Aorta (tissue), 5 donors: ENCODE measurements around the gene HECA. TPM values are rescaled to one million over a fixed set of nuclear protein-coding genes. Genes with fewer than 3 reads are reported as not detected.

Source experiments
- ATAC-seq: fragments of 200-7000 bp; cut with Tn5 transposase; one replicate; pipeline ENCODE4 v1.9.1; 2022; ENCODE audit warnings: moderate library complexity; ENCODE audit not compliant: low FRiP score
- DNase-seq, 2 donors: peaks; one replicate each; pipeline ENCODE4 v3.0.0-alpha.2; 2020
- H3K27ac ChIP-seq, 2 donors: one replicate each; pipeline ENCODE4 v1.5.1; 2013; ENCODE audit warnings: low read length in 2 of 2, mild to moderate bottlenecking in 2 of 2, moderate library complexity in 2 of 2, control low read depth in 1 of 2, inconsistent platforms in 1 of 2, low read depth in 1 of 2
- H3K27me3 ChIP-seq, 2 donors: one replicate each; pipeline ENCODE4 v1.6.1; 2013; ENCODE audit warnings: control low read depth in 1 of 2, low read length in 1 of 2, mild to moderate bottlenecking in 1 of 2, moderate library complexity in 1 of 2; ENCODE audit not compliant: insufficient read depth in 2 of 2, control insufficient read depth in 1 of 2
- H3K36me3 ChIP-seq, 2 donors: one replicate each; pipeline ENCODE4 v1.6.1; 2013; ENCODE audit warnings: control low read depth in 1 of 2, low read length in 1 of 2, mild to moderate bottlenecking in 1 of 2; ENCODE audit not compliant: insufficient read depth in 2 of 2, control insufficient read depth in 1 of 2
- H3K4me1 ChIP-seq, 2 donors: one replicate each; pipeline ENCODE4 v1.6.1; 2013; ENCODE audit warnings: low read length in 2 of 2, control low read depth in 1 of 2, mild to moderate bottlenecking in 1 of 2, moderate library complexity in 1 of 2; ENCODE audit not compliant: insufficient read depth in 2 of 2, control insufficient read depth in 1 of 2
- H3K4me3 ChIP-seq, 2 donors: one replicate each; pipeline ENCODE4 v1.5.1; 2013; ENCODE audit warnings: low read length in 2 of 2, control low read depth in 1 of 2, mild to moderate bottlenecking in 1 of 2
- H3K9me3 ChIP-seq: one replicate; pipeline ENCODE4 v1.6.1; 2013; ENCODE audit warnings: mild to moderate bottlenecking, low read length; ENCODE audit not compliant: control insufficient read depth
- WGBS, 2 donors: extraction: QIAGEN DNeasy Blood & Tissue Kit; methylation state at CpG; one replicate each; pipeline ENCODE4 v1.1.7; 2013; 5-methylcytosine and 5-hydroxymethylcytosine counted together
- intact Hi-C, 2 donors: fragments of 100-400 bp; cut with DNase I; formaldehyde crosslinking; loops; one replicate each; pipeline versions ENCODE4 v1.14.2 to v1.15.0; 2022
- long read RNA-seq, 2 donors: library from polyadenylated mRNA; unstranded; transcript quantifications; one replicate each; pipeline ENCODE4 v2.0.0, GENCODE V29; 2020 to 2021
- polyA plus RNA-seq, 2 donors: library from polyadenylated mRNA; stranded (reverse); fragments of 200-250 nt; gene quantifications; one replicate each; pipeline ENCODE4 v1.2.3, GENCODE V29; 2013
- total RNA-seq, 2 donors: library from RNA; stranded (reverse); fragmentation: NEBNext Ultra II Directional; extraction: Animal tissue kit (Norgen Biotek cat#: 25700); gene quantifications; one replicate each; pipeline ENCODE4 v1.2.1, GENCODE V29; 2021
- donor health status: healthy with polysubstance abuse.
- donor health status: Bipolar disorder and iron deficiency.
- donor health status: DM: no; HTN: no; CAD: no.
- donor health status: DM: no; HTN: no; CAD: no.
- donor health status: DM: yes; HTN: yes; CAD: no.

The HECA gene
- 10 to 100 TPM; 47.4 to 53.2 TPM for total RNA-seq
- 10 to 100 TPM; 12.4 to 28.7 TPM for polyA plus RNA-seq
- long read RNA-seq, donor 1, partial matches to known transcripts, result 4 of 13 reads
- long read RNA-seq, donor 1, other reads (novel, unspliced or antisense), result 9 of 13 reads
- long read RNA-seq, donor 2, full-length matches to known transcripts, result 5 of 24 reads
- long read RNA-seq, donor 2, partial matches to known transcripts, result 12 of 24 reads
- long read RNA-seq, donor 2, other reads (novel, unspliced or antisense), result 7 of 24 reads

GRCh38 chr6:139134817-139135577 lies at the start of gene HECA:
TSS of gene HECA (plus strand) at chr6:139135080. CDS start at chr6:139135397, 317 bp downstream.
- H3K27ac ChIP-seq, result peak within 1 kb of the TSS; percentile 71 to 98
- H3K4me3 ChIP-seq, result peak within 1 kb of the TSS; percentile 96 to 100
- intact Hi-C loops, result loop anchor here (5.0 kb wide), 1 partner anchor 108 kb away; the partner anchor contains the start of gene ABRACL (in 2 of the 2)
- H3K36me3 ChIP-seq, result no peaks in the 10 kb centered on the region
- DNase-seq, result peak; percentile 99 to 100
- peak; percentile 95 for ATAC-seq
- 1% methylated on average over 89 to 105 of the region's 105 CpGs for WGBS, 2 donors
- H3K9me3 ChIP-seq, result no peaks in the 10 kb centered on the region
- no peaks in the 10 kb centered on the region for H3K27me3 ChIP-seq
- peaks cover 2 to 7% of the 10 kb centered on the region in 2 donors for H3K4me1 ChIP-seq

GRCh38 chr6:139091826-139092225 lies 43.1 kb upstream of the HECA start:
- ATAC-seq, result no peak
- intact Hi-C loops, result no loop called here

GRCh38 chr6:139099984-139100383 lies 34.9 kb upstream of the HECA start:
- H3K27me3 ChIP-seq, result no peaks in the 10 kb centered on the region
- no peaks in the 10 kb centered on the region for H3K9me3 ChIP-seq
- DNase-seq (no peak), ATAC-seq (no peak)
- WGBS, 2 donors, result 77 to 83% methylated on average over 2 of the region's 2 CpGs
- H3K4me1 ChIP-seq, result no peaks in the 10 kb centered on the region
- no peak overlapping the region for H3K27ac ChIP-seq
- intact Hi-C loops, result no loop called here
- no peak overlapping the region for H3K4me3 ChIP-seq
- H3K36me3 ChIP-seq, result no peaks in the 10 kb centered on the region

More at GRCh38 chr6:139091826-139092225, 43.1 kb upstream of the HECA start:
- no peaks in the 10 kb centered on the region for H3K4me1 ChIP-seq
- no peaks in the 10 kb centered on the region for H3K9me3 ChIP-seq
- DNase-seq, result no peak
- H3K27me3 ChIP-seq, result no peaks in the 10 kb centered on the region
- 85 to 87% methylated on average over 1 of the region's 1 CpG for WGBS, 2 donors
- H3K4me3 ChIP-seq, result no peak overlapping the region
- H3K27ac ChIP-seq, result no peak overlapping the region
- H3K36me3 ChIP-seq, result no peaks in the 10 kb centered on the region

GRCh38 chr6:139107051-139107450 lies 27.8 kb upstream of the HECA start:
- intact Hi-C loops, result no loop called here
- 86 to 96% methylated on average over 6 of the region's 6 CpGs for WGBS, 2 donors
- H3K27ac ChIP-seq, result no peak overlapping the region
- no peaks in the 10 kb centered on the region for H3K4me1 ChIP-seq
- no peaks in the 10 kb centered on the region for H3K36me3 ChIP-seq
- no peaks in the 10 kb centered on the region for H3K27me3 ChIP-seq
- no peak for DNase-seq
- no peaks in the 10 kb centered on the region for H3K9me3 ChIP-seq
- no peak overlapping the region for H3K4me3 ChIP-seq
- no peak for ATAC-seq

GRCh38 chr6:139108378-139108777 lies 26.5 kb upstream of the HECA start:
- Histone ChIP-seq H3K4me3 (no peak overlapping the region), H3K36me3 (no peaks in the 10 kb centered on the region), H3K9me3 (no peaks in the 10 kb centered on the region), H3K27me3 (no peaks in the 10 kb centered on the region), H3K27ac (no peak overlapping the region), H3K4me1 (no peaks in the 10 kb centered on the region)
- no peak for DNase-seq
- intact Hi-C loops, result no loop called here
- WGBS, 2 donors, result 80 to 94% methylated on average over 8 of the region's 8 CpGs
- no peak for ATAC-seq

GRCh38 chr6:139109558-139109957 lies 25.3 kb upstream of the HECA start:
- no peaks in the 10 kb centered on the region for H3K27me3 ChIP-seq
- no peak overlapping the region for H3K4me3 ChIP-seq
- intact Hi-C loops, result no loop called here
- 77 to 80% methylated on average over 5 of the region's 5 CpGs for WGBS, 2 donors
- DNase-seq, result no peak
- H3K9me3 ChIP-seq, result no peaks in the 10 kb centered on the region
- no peak overlapping the region for H3K27ac ChIP-seq
- ATAC-seq, result no peak
- no peaks in the 10 kb centered on the region for H3K36me3 ChIP-seq
- peaks cover 0 to 3% of the 10 kb centered on the region in 2 donors for H3K4me1 ChIP-seq

GRCh38 chr6:139112146-139112545 lies 22.7 kb upstream of the HECA start:
- WGBS, 2 donors, result 62 to 65% methylated on average over 3 of the region's 3 CpGs

GRCh38 chr6:139112561-139112960 lies 22.3 kb upstream of the HECA start:
- WGBS, 2 donors, result 44 to 46% methylated on average over 7 of the region's 7 CpGs
- intact Hi-C loops, result no loop called here

More at GRCh38 chr6:139112146-139112545, 22.7 kb upstream of the HECA start:
- no peak overlapping the region for H3K27ac ChIP-seq
- no peak overlapping the region for H3K4me3 ChIP-seq
- intact Hi-C loops, result no loop called here
- no peaks in the 10 kb centered on the region for H3K9me3 ChIP-seq
- no peaks in the 10 kb centered on the region for H3K36me3 ChIP-seq
- ATAC-seq (no peak), DNase-seq (no peak)
- H3K4me1 ChIP-seq, result peaks cover 3 to 5% of the 10 kb centered on the region in 2 donors
- H3K27me3 ChIP-seq, result no peaks in the 10 kb centered on the region

GRCh38 chr6:139114746-139115145 lies 20.1 kb upstream of the HECA start:
- Histone ChIP-seq H3K4me3 (no peak overlapping the region), H3K4me1 (peaks cover 3 to 5% of the 10 kb centered on the region in 2 donors), H3K27me3 (no peaks in the 10 kb centered on the region), H3K9me3 (no peaks in the 10 kb centered on the region), H3K36me3 (no peaks in the 10 kb centered on the region), H3K27ac (no peak overlapping the region)
- DNase-seq (no peak), ATAC-seq (no peak)
- intact Hi-C loops, result no loop called here
- 8 to 10% methylated on average over 3 of the region's 3 CpGs for WGBS, 2 donors

More at GRCh38 chr6:139112561-139112960, 22.3 kb upstream of the HECA start:
- ATAC-seq (no peak), DNase-seq (no peak)
- Histone ChIP-seq H3K4me3 (no peak overlapping the region), H3K36me3 (no peaks in the 10 kb centered on the region), H3K27ac (no peak overlapping the region), H3K4me1 (peaks cover 3 to 5% of the 10 kb centered on the region in 2 donors), H3K9me3 (no peaks in the 10 kb centered on the region), H3K27me3 (no peaks in the 10 kb centered on the region)
